Astrocyte (in vitro differentiated cells and primary cell): ENCODE data around the gene PLPP1.

ENCODE experiments used
- EZH2 ChIP-seq: IDR thresholded peaks from 2 replicates; pipeline ENCODE4 v1.6.1; 2012; ENCODE audit warnings: mild to moderate bottlenecking, low read length, inconsistent platforms; ENCODE audit not compliant: insufficient read depth
- TF ChIP-seq, protein P1 (sequence below): IDR thresholded peaks from 2 replicates; pipeline ENCODE4 v1.5.1; 2011; ENCODE audit warnings: low read depth, mild to moderate bottlenecking, inconsistent platforms, low read length, moderate library complexity; ENCODE audit not compliant: insufficient read depth

- TF ChIP-seq, protein P1, sequence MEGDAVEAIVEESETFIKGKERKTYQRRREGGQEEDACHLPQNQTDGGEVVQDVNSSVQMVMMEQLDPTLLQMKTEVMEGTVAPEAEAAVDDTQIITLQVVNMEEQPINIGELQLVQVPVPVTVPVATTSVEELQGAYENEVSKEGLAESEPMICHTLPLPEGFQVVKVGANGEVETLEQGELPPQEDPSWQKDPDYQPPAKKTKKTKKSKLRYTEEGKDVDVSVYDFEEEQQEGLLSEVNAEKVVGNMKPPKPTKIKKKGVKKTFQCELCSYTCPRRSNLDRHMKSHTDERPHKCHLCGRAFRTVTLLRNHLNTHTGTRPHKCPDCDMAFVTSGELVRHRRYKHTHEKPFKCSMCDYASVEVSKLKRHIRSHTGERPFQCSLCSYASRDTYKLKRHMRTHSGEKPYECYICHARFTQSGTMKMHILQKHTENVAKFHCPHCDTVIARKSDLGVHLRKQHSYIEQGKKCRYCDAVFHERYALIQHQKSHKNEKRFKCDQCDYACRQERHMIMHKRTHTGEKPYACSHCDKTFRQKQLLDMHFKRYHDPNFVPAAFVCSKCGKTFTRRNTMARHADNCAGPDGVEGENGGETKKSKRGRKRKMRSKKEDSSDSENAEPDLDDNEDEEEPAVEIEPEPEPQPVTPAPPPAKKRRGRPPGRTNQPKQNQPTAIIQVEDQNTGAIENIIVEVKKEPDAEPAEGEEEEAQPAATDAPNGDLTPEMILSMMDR, result no peak
- no peak for TF ChIP-seq EZH2
Observed at GRCh38 chr5:55570570-55570969, 35.8 kb upstream of the PLPP1 start.
